ENCODE measurements around the gene IL1F10.

Gene IL1F10

GRCh38 chr2:113057117-113057516, 10.7 kb upstream of the IL1F10 start:
- H3K4me3 ChIP-seq (ENCODE audit: low read depth, low read length) = no peak overlapping the region
- TF ChIP-seq, protein P1, sequence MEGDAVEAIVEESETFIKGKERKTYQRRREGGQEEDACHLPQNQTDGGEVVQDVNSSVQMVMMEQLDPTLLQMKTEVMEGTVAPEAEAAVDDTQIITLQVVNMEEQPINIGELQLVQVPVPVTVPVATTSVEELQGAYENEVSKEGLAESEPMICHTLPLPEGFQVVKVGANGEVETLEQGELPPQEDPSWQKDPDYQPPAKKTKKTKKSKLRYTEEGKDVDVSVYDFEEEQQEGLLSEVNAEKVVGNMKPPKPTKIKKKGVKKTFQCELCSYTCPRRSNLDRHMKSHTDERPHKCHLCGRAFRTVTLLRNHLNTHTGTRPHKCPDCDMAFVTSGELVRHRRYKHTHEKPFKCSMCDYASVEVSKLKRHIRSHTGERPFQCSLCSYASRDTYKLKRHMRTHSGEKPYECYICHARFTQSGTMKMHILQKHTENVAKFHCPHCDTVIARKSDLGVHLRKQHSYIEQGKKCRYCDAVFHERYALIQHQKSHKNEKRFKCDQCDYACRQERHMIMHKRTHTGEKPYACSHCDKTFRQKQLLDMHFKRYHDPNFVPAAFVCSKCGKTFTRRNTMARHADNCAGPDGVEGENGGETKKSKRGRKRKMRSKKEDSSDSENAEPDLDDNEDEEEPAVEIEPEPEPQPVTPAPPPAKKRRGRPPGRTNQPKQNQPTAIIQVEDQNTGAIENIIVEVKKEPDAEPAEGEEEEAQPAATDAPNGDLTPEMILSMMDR (IDR thresholded peaks at IDR 0.05; ENCODE audit: borderline replicate concordance, insufficient read depth, low read depth, low read length) = no peak

DNA sequence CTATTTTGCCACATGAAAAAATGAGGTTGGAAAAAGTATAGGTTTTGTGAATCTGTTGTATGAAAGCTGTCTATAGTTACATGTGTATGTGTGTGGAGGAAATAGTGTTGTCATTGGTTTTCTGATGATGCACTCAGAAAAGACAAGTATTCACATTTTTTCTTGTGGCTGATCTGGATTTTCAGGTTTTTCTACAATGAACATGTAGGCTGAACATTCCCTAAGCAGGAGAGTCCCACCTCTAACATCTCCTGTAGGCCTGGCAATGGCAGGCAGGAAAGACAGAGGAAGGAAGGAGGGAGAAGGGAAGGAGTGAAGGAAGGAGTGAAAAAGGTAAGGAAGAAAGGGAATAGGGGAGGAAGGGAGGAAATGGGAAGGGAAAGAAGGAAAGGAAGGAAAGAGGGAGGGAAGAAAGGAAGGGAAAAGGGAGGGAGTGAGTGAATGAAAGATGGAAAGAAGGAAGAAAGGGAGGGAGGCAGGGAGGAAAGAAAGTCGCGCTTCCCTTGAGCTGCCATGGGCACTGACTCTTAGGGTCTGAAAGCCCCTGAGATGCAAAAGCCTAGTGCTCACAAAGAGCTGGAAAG, 9.3 kb upstream of the IL1F10 start:
- no peak overlapping the region for H3K4me3 ChIP-seq (ENCODE audit: low read depth, low read length)
- TF ChIP-seq, protein P1 (IDR thresholded peaks at IDR 0.05; ENCODE audit: borderline replicate concordance, insufficient read depth, low read depth, low read length) = no peak

DNA sequence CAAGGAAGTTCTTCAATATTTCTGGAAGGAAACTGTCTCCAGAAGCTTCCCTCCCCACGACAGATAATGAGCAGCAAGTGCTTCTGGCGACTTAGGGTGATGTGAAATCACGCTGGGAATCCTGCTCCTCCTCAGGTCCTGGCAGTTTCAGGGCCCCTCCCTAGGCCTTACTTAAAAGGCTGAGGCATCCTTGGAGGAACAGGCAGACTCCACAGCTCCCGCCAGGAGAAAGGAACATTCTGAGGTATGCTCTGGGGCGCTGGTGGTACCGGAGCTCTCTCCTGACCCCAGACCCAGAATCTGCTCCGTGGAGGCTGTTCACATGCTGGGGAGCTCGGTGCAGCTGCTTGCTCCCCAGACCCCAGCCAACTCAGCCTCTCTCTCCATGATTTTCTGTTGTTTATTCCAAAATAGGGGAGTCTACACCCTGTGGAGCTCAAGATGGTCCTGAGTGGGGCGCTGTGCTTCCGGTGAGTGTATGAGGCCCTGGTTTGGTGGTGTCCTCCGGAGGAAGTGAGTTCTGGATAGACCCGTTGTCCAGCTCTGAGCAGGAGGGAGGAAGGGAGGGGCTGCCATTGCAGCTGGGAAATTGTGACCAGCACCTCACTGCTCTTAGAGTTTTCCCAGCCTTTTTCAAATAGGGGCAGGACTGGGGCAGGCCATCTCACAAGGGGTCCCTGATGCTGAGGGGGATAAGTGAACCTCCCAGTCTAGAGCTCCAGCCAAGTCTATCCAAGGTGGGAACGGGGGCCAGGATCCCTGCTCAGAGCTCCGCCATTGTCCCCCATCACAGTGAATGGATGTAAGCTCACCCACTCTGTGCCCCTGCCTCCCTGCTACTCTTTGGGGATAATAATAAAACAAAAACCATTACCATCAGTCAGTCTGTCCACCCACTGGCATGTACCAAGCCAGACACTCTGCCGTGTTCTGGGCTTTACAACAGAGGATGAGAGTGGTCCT, 8.5 kb upstream of the IL1F10 start, which contains the start of gene IL36RN:
Gene IL36RN (plus strand): TSS at position 201 of the 963 bp plus-strand sequence. CDS start 241 bp downstream, at position 442.
- TF ChIP-seq, protein P1 (IDR thresholded peaks at IDR 0.05; ENCODE audit: borderline replicate concordance, insufficient read depth, low read depth, low read length) = no peak
- no peak within 1 kb of the TSS for H3K4me3 ChIP-seq (ENCODE audit: low read depth, low read length)

GRCh38 chr2:113060396-113060795, 7.4 kb upstream of the IL1F10 start:
- H3K4me3 ChIP-seq (ENCODE audit: low read depth, low read length) = no peak overlapping the region
- TF ChIP-seq, protein P1 (IDR thresholded peaks at IDR 0.05; ENCODE audit: borderline replicate concordance, insufficient read depth, low read depth, low read length) = no peak

DNA sequence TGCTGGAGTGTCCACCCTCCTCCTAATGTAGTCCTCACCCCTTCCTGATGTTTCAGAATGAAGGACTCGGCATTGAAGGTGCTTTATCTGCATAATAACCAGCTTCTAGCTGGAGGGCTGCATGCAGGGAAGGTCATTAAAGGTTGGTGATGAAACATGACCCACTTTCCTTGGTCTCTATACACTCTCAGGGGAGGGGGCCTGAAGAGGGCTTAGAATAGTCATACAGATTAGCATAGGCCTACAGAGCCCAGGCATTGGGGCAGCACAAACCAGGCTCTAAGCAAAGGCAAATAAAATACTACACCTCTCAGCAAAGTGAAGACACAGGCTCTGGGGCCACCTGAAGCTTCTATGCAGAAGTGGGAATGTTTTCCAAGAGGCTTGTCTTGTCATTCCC, 7.0 kb upstream of the IL1F10 start:
- TF ChIP-seq, protein P1 (IDR thresholded peaks at IDR 0.05; ENCODE audit: borderline replicate concordance, insufficient read depth, low read depth, low read length) = no peak
- no peak overlapping the region for H3K4me3 ChIP-seq (ENCODE audit: low read depth, low read length)

- TF ChIP-seq, protein P1 (IDR thresholded peaks at IDR 0.05; ENCODE audit: borderline replicate concordance, insufficient read depth, low read depth, low read length) = no peak
- H3K4me3 ChIP-seq (ENCODE audit: low read depth, low read length) = no peak overlapping the region
Observed at GRCh38 chr2:113061241-113061640, 6.5 kb upstream of the IL1F10 start.
